NCI-H748 (cell line): ENCODE data around the gene TYSND1.
"Not testable (repeated sequence)": the region's sequence is repeated elsewhere in the genome, so short reads cannot be mapped to it uniquely, and the experiment has no call there.

Source experiments
- DNase-seq: peaks from one replicate; lab custom pipeline; 2025; ENCODE audit not compliant: unreplicated experiment; lab: John Stamatoyannopoulos, UW

Gene TYSND1

DNA sequence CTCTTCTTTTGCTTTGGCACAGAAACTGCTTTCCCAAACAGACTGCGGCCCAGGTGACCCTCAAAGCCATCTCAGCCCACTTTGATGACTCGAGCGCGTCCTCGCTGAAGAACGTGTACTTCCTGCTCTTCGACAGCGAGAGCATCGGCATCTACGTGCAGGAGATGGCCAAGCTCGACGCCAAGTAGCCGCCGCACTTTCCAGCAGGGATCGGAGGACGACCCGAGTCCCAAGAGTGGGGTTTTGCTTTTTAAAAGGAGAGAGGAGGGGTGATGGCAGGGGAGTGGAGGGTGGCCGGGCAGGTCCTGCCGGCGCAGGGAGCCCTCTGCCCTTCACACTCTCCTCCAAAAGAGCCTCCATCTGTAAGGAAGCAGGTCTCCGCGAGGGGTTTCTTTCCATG, 35.0 kb downstream of the TYSND1 start:
- DNase-seq, result no peak

GRCh38 chr10:70109064-70109729, 37.3 kb downstream of the TYSND1 start:
- DNase-seq, result no peak

- no peak for DNase-seq
Measured at GRCh38 chr10:70106958-70107791, 39.3 kb downstream of the TYSND1 start.

DNA sequence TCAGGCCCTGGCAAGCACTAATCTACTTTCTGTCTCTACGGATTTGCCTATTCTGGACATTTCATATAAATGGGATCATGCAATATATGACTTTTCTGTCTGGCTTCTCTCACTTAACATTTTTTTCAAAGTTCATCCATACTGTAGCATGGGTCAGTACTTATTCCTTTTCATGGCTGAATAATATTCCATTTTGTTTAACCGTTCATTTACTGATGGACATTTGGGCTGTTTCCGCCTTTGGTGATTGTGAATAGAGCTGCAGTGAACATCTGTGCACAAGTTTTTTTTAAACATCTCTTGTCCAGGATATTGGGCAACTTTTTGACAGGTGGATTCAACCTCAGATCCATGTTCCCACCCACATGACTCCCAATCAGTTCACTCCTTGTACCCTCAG, 44.8 kb downstream of the TYSND1 start:
- DNase-seq, result no peak

DNA sequence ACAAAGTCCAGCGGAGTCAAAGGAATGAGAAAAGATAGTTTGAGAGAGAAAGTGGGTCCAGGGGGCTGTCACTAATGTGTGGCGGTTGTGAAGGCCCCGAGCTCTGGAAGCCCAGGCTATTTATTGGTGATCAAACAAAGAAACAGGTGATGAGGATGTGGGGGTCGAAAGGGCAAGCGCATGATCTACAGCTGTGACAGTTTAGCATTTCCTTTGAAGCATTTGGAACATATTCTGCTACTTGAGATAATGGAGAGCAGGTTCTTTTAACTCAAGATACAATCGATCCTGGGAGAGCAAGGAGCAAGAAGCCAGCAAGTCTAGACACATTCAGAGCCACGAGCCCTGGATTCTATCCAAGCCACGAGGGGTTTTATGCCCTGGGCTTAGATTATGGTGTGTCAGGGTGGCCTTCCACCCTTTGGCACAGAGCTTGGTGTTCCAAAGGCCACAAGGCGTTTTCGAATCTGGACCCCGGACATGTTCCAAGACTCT, 45.4 kb downstream of the TYSND1 start:
- DNase-seq, result not testable (repeated sequence)

- no peak for DNase-seq
Measured at GRCh38 chr10:70098271-70098670, 48.2 kb downstream of the TYSND1 start.

DNA sequence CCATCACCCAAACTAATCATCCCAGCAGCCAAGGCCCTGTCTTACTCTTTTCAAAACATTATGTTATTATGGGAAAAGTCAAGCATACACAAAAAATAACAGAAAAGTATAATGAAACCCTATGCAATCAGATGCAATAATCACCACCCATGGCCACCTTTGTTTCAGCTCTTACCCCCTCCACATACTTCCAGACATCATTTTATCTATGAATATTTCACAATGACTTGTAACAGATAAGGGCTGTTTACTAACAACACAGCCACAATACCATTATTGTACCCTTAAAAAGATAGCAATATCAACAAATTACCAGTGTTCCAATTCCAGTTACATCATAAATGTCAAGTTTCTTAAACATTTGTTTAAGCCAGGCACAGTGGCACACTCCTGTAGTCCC, 49.0 kb downstream of the TYSND1 start:
- DNase-seq, result no peak

DNA sequence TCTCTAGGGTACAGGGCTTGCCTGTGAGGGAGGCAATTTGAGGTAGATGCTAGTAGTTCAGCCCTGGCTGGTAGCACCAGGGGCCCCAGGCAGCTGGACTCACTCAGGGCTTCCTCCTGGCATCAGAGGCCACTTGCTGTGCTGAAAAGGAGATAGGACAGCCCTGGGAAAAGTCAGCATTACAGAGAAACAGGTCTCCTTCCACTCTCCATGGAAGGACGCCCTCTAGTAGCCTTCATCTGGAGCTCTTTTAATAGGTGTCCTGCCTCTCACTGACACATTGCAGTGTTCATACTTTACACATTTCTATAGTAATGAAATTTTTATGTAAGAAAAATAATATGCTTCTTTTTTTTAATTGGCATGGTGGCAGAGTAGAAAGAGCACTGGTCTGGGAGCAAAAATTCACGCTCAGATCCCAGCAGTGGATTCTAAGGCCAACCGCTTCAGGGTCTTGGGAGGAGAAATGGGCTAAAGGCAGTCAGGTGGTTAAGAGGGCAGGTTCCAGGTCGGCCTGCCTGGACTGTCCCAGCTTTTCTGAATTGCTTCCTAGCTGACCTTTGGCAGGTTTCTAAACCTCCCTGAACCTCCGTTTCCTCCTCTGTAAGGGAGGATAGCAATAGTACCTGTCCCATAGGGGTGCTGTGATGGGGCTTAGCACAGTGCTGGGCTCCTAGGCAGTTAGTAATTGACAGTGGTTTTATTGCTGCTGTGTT, 49.6 kb downstream of the TYSND1 start:
- DNase-seq, result no peak

- no peak for DNase-seq
Measured at GRCh38 chr10:70096016-70096704, 50.3 kb downstream of the TYSND1 start.

DNA sequence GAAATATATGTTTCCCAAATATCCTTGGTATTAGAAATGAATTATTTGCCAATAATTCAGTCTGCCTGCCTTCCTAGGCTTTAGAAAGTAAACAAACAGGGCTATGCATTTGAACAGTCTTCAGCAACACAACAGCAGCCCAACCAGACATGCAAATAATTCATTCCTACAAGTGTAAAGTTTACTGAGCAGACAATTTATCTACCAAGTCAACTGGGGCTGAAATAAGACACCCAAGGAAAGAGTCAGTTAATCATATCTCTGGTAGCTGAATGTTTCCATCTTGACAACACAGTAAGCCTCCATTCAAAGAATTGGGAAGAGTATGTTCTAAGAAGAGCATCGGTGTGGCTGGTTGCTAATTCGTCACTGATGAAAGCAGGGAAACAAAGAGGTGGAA, 52.2 kb downstream of the TYSND1 start:
- DNase-seq, result no peak

DNA sequence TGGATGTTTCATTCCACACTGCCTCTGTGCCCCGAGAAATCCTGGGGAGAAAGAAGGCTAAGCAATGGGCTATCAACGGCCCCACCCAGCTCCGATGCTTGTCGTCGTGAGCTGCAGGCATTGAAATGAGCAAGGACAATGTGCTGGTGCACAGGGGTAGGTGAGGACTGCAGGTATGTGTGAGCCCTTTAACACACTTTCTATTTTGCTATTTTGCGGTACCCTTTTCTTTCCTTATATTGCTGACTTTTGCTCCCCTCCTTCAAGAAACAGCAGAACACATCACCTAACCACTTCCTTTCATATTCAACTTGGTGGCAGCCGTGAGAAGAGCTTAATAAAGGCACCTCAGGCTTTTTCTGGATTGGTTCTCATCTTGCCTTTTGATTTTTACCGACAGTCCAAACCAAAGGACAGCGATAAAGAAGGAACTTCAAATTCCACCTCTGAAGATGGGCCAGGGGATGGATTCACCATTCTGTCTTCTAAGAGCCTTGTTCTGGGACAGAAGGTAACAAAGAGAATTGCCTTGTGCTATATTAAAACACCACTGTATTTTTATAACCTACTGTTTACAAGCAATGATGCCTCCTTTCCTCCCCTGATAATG, 53.1 kb downstream of the TYSND1 start:
- DNase-seq, result no peak

DNA sequence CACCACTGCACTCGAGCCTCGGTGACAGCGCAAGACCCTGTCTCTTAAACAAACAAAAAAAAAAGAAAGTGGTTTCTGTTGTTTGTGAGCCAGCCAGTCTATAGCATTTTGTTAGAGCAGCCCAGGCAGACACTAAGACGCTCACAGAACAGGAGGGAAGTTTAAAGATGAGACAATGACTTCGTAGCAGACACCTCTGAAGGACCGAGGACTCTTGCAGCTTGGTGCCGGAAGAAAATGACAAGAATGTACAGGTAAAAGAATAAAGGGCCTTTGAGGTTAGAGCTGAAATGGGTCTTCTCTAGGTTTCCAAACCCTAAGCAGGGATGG, 54.1 kb downstream of the TYSND1 start:
- DNase-seq, result no peak

DNA sequence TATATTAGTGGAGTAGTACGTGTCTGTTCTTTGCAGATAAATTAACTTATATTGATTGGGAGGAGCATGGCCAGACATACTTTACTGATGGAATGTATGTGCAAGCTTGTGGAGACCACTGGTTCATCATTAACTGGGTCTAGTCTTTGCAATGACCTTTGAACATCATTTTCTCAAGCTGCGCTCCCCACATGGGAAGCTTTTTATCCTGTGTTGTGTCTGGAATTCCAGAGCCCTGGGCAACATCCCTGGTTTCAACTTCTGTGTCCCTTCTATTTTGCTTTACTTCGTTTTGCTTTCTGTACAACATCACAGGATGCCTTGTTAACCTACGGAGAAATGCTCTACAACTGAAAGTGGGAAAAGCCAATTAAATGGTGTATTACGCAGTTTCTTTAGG, 55.5 kb downstream of the TYSND1 start:
- no peak for DNase-seq

DNA sequence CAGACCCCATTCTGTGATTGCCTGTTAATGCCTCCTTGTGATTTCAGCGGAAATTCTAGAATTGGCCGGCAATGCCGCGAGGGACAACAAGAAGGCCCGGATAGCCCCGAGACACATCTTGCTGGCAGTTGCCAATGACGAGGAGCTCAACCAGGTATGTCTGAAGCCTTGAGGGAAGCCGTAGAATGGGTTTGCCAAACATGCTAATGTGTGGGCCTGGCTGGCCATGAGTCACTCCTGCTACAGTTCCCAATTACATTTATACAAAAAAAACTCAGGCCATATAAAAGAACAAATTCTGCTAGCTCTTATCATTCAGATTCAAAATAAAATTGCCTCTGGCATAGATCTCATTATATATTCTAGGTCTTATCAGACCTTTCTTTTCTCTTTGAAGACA, 56.5 kb downstream of the TYSND1 start:
- DNase-seq, result no peak

DNA sequence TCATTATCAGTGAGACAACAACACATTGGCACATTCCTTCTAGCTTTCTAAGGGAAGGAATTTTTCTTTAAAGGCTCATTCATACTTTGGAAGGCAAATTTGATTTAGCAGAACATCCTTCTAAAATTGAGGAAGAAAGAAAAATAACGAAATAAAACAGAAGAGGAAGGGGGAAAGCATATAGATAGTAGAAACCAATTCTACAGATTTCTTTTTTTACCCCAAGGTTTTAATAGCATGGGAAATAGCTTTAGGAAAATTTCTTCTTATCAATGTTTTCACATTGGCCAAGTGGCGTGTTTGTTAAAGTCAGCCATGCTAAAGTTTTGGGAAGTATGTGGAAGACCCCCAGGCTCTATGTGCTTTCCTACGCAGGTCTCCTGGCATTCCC, 58.2 kb downstream of the TYSND1 start:
- DNase-seq, result no peak
